ENCODE data around the gene DBNDD1.

DNA sequence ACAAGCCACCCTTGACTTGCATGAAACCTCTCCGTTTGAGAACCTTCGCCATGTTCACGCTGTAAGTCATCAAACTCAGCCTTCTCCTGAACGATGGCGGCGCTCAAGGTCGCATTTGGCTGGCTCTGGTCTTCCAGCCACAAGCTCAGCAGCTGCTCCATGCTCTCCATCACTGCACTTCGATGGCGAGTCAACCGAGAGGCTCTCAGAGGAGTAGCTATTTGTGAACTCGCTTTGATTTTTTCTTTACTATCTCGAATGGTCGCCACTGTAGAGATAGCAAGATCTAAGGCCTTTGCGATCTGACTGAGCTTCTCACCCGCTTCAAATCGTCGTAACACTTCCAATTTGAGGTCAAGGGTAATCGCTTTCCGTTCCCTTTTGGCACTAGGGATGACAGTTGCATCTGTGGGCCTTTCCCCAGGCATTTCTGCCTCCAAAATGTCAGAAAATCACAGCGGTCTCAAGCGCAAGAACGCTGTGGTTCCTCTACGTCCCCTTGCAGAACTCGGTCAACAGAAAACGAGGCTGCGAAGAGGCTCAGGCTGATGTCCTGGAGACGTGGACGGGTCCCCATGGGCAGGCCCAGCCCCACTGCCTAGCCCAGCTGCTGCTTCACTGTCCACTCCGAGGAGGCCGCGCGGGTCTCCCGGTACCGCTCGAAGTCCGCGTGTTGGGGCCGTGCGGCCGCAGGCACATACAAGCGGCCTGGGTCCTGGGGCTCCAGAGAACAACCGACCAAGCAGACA, 47.6 kb downstream of the DBNDD1 start:
- TF ChIP-seq, protein P1, sequence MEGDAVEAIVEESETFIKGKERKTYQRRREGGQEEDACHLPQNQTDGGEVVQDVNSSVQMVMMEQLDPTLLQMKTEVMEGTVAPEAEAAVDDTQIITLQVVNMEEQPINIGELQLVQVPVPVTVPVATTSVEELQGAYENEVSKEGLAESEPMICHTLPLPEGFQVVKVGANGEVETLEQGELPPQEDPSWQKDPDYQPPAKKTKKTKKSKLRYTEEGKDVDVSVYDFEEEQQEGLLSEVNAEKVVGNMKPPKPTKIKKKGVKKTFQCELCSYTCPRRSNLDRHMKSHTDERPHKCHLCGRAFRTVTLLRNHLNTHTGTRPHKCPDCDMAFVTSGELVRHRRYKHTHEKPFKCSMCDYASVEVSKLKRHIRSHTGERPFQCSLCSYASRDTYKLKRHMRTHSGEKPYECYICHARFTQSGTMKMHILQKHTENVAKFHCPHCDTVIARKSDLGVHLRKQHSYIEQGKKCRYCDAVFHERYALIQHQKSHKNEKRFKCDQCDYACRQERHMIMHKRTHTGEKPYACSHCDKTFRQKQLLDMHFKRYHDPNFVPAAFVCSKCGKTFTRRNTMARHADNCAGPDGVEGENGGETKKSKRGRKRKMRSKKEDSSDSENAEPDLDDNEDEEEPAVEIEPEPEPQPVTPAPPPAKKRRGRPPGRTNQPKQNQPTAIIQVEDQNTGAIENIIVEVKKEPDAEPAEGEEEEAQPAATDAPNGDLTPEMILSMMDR (IDR thresholded peaks at IDR 0.05): no peak
- no peak for TF ChIP-seq POLR2AphosphoS5 (IDR thresholded peaks at IDR 0.05; ENCODE audit: low read depth, low read length)
- TF ChIP-seq, protein P2, sequence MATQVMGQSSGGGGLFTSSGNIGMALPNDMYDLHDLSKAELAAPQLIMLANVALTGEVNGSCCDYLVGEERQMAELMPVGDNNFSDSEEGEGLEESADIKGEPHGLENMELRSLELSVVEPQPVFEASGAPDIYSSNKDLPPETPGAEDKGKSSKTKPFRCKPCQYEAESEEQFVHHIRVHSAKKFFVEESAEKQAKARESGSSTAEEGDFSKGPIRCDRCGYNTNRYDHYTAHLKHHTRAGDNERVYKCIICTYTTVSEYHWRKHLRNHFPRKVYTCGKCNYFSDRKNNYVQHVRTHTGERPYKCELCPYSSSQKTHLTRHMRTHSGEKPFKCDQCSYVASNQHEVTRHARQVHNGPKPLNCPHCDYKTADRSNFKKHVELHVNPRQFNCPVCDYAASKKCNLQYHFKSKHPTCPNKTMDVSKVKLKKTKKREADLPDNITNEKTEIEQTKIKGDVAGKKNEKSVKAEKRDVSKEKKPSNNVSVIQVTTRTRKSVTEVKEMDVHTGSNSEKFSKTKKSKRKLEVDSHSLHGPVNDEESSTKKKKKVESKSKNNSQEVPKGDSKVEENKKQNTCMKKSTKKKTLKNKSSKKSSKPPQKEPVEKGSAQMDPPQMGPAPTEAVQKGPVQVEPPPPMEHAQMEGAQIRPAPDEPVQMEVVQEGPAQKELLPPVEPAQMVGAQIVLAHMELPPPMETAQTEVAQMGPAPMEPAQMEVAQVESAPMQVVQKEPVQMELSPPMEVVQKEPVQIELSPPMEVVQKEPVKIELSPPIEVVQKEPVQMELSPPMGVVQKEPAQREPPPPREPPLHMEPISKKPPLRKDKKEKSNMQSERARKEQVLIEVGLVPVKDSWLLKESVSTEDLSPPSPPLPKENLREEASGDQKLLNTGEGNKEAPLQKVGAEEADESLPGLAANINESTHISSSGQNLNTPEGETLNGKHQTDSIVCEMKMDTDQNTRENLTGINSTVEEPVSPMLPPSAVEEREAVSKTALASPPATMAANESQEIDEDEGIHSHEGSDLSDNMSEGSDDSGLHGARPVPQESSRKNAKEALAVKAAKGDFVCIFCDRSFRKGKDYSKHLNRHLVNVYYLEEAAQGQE (IDR thresholded peaks at IDR 0.05; ENCODE audit: insufficient read depth in 1 of 2, low read depth in 2 of 2, low read length in 1 of 2): no peak

Measured in Panc1 (cell line).